ENCODE data around the gene JUP. TPM values are rescaled to one million over a fixed set of nuclear protein-coding genes. Genes with fewer than 3 reads are reported as not detected.

JUP gene
- total and polyA plus RNA-seq, 10 donors, result 13.7 to 73.1 (median 33.5) TPM

DNA sequence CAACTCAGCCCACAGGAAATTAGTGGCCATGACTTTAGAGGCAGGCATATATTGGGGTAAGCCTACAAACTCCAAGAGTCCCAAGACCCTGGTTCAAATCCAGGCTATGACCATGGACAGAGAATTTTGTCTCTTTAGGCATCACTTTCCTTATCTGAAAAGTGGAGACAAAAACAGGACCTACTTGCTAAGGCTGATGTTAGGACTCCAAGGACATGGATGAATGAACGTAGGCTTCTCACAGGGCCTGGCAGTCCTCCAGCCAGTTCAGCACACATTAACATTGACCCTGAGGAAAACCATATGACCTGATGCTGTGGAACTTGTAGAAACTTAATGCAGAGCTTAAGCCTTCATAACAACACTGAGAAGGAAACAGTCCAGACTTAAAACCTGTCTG, 27.7 kb upstream of the JUP start:
- H3K27me3 ChIP-seq (replicated peaks in 1 of 7), result peaks cover 0 to 31% (median 0%) of the 10 kb centered on the region in 7 donors
- TF ChIP-seq, protein P1, sequence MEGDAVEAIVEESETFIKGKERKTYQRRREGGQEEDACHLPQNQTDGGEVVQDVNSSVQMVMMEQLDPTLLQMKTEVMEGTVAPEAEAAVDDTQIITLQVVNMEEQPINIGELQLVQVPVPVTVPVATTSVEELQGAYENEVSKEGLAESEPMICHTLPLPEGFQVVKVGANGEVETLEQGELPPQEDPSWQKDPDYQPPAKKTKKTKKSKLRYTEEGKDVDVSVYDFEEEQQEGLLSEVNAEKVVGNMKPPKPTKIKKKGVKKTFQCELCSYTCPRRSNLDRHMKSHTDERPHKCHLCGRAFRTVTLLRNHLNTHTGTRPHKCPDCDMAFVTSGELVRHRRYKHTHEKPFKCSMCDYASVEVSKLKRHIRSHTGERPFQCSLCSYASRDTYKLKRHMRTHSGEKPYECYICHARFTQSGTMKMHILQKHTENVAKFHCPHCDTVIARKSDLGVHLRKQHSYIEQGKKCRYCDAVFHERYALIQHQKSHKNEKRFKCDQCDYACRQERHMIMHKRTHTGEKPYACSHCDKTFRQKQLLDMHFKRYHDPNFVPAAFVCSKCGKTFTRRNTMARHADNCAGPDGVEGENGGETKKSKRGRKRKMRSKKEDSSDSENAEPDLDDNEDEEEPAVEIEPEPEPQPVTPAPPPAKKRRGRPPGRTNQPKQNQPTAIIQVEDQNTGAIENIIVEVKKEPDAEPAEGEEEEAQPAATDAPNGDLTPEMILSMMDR (IDR thresholded peaks at IDR 0.05 in 8 of 11, conservative IDR thresholded peaks at IDR 0.05 in 3 of 11), result no peak
- TF ChIP-seq POLR2A (IDR thresholded peaks at IDR 0.05) (no peak), POLR2AphosphoS5 (IDR thresholded peaks at IDR 0.05) (no peak)
- no peaks in the 10 kb centered on the region for H3K9me3 ChIP-seq
- no peaks in the 10 kb centered on the region for H3K36me3 ChIP-seq
- no peak for DNase-seq
- intact Hi-C loops (cut with DNase I; ENCODE audit: low total_unique reads), result no loop called here
- WGBS, 5 donors, result 36 to 89% (median 65%) methylated on average over 1 of the region's 1 CpG
- peaks cover 12 to 43% (median 29%) of the 10 kb centered on the region in 6 donors for H3K4me1 ChIP-seq
- no peak overlapping the region for H3K4me3 ChIP-seq
- H3K27ac ChIP-seq, result no peak overlapping the region

DNA sequence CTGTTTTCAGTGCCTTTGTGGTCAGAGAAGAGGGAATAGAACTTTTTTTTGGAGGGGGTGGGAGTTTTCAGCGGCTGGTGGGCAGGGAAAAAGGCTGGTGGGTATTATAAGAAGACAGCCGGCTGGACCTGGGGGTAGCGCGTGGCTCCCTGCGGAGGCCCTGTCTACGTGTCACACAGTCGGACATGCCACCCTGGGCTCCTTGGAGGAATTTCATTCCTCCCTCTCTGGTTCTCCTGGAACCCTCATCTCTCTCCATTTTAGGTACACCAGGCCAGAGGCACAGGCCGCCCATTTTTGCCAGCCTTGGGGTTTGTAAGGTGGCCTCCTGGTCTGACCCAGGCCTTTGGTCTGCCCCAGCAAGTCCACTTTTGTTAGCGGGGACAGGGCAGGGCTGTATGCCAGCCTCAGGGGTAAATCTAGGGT, 27.2 kb upstream of the JUP start:
- 73 to 94% (median 87%) methylated on average over 9 of the region's 9 CpGs for WGBS, 5 donors
- intact Hi-C loops (cut with DNase I; ENCODE audit: low total_unique reads), result no loop called here
- H3K27ac ChIP-seq, result peak overlapping the region in 3 of 8 donors; percentile 46 to 81 (median 50)
- no peak for TF ChIP-seq POLR2AphosphoS5 (IDR thresholded peaks at IDR 0.05)
- H3K36me3 ChIP-seq, result no peaks in the 10 kb centered on the region
- peaks cover 12 to 43% (median 29%) of the 10 kb centered on the region in 6 donors for H3K4me1 ChIP-seq
- DNase-seq, result no peak
- peaks cover 0 to 31% (median 0%) of the 10 kb centered on the region in 7 donors for H3K27me3 ChIP-seq (replicated peaks in 1 of 7)
- peak overlapping the region in 3 of 8 donors; percentile 64 to 89 (median 74) for H3K4me3 ChIP-seq
- no peaks in the 10 kb centered on the region for H3K9me3 ChIP-seq

DNA sequence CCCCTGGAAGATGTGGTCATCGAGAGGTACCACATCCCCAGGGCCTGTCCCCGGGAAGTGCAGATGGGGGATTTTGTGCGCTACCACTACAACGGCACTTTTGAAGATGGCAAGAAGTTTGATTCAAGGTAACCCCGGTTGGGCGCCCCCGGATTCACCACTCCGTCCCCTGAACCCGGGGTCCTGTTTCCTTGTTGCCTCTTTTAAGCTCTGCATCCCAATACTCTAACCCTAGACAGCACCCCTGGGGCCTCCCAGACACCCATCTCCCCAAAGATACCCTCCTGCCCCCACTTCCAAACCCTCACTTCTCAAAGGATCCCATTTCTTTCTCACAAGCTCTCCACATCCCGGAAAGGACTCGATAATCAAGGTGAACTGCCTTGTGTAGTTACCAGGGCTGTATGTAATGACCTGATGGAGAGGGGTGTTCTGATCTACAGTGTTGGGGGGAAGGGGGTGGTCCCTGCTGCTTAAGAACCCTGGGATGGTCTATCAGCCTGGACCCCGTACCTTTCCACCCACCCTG, 26.7 kb upstream of the JUP start:
- Histone ChIP-seq H3K9me3 (no peaks in the 10 kb centered on the region), H3K4me3 (peak overlapping the region; percentile 64 to 89 (median 74)), H3K36me3 (no peaks in the 10 kb centered on the region), H3K4me1 (peaks cover 12 to 43% (median 29%) of the 10 kb centered on the region in 6 donors), H3K27me3 (replicated peaks in 1 of 7) (peaks cover 0 to 31% (median 0%) of the 10 kb centered on the region in 7 donors), H3K27ac (peak overlapping the region in 6 of 8 donors; percentile 38 to 81 (median 52))
- TF ChIP-seq POLR2A (IDR thresholded peaks at IDR 0.05) (no peak), POLR2AphosphoS5 (IDR thresholded peaks at IDR 0.05) (no peak)
- TF ChIP-seq, protein P1 (IDR thresholded peaks at IDR 0.05 in 8 of 11, conservative IDR thresholded peaks at IDR 0.05 in 3 of 11), result no peak
- DNase-seq, result no peak
- WGBS, 5 donors, result 44 to 54% (median 51%) methylated on average over 10 to 12 of the region's 12 CpGs
- intact Hi-C loops (cut with DNase I; ENCODE audit: low total_unique reads), result no loop called here

DNA sequence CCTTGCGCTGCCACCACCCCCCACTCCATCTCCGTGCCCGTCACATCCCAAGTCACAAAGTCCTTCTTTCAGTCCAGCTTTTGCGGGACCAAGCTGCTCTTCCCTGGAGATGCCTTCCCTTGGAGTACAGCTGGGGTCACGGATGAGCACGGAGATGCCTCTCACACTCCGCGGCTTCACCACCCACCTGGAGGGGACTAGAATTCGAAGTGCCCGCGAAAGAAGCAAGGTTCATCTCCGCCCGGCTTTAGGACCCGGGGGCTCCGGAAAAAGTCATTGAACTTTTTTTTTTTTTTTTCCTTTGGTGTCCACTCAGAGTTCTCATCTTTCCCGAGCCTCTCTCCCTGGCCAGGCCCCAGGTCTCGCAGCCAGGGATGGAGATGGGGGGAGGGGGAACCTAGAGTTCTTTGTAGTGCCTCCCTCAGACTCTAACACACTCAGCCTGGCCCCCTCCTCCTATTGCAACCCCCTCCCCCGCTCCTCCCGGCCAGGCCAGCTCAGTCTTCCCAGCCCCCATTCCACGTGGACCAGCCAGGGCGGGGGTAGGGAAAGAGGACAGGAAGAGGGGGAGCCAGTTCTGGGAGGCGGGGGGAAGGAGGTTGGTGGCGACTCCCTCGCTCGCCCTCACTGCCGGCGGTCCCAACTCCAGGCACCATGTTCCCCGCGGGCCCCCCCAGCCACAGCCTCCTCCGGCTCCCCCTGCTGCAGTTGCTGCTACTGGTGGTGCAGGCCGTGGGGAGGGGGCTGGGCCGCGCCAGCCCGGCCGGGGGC, 26.1 kb upstream of the JUP start, which contains the start of gene FKBP10:
TSS of gene FKBP10 (plus strand) at position 624 of the 771 bp plus-strand sequence. CDS start at position 655, 31 bp downstream.
- peaks cover 0 to 31% (median 0%) of the 10 kb centered on the region in 7 donors for H3K27me3 ChIP-seq (replicated peaks in 1 of 7)
- no peaks in the 10 kb centered on the region for H3K9me3 ChIP-seq
- WGBS, 5 donors, result 1 to 7% (median 4%) methylated on average over 21 to 35 of the region's 35 CpGs
- H3K4me1 ChIP-seq, result peaks cover 12 to 43% (median 29%) of the 10 kb centered on the region in 6 donors
- intact Hi-C loops (cut with DNase I; ENCODE audit: low total_unique reads), result no loop called here
- no peaks in the 10 kb centered on the region for H3K36me3 ChIP-seq
- H3K27ac ChIP-seq, result peak within 1 kb of the TSS in 7 of 8 donors; percentile 40 to 85 (median 69)
- TF ChIP-seq POLR2AphosphoS5 (IDR thresholded peaks at IDR 0.05) (peak in 1 of 3 donors; percentile 10), POLR2A (IDR thresholded peaks at IDR 0.05) (no peak)
- TF ChIP-seq, protein P1 (IDR thresholded peaks at IDR 0.05 in 8 of 11, conservative IDR thresholded peaks at IDR 0.05 in 3 of 11), result no peak
- peak within 1 kb of the TSS; percentile 64 to 89 (median 74) for H3K4me3 ChIP-seq
- no peak for DNase-seq
